NT2/D1 (cell line): ENCODE measurements around the gene WDR31.

ENCODE experiments used
- YY1 ChIP-seq: IDR thresholded peaks from 2 replicates; pipeline ENCODE4 v1.6.1; 2011; ENCODE audit not compliant: insufficient read length, insufficient read depth
- ZNF274 ChIP-seq: IDR thresholded peaks from 2 replicates; pipeline ENCODE4 v1.6.1; 2011; ENCODE audit warnings: mild to moderate bottlenecking, low read depth, low read length

GRCh38 chr9:113356686-113357292 is 16.7 kb upstream of the WDR31 start:
- TF ChIP-seq YY1 (no peak), ZNF274 (no peak)
